HG03575 (cell line): ENCODE data around the gene KPNA1.
"Not testable (repeated sequence)": the region's sequence is repeated elsewhere in the genome, so short reads cannot be mapped to it uniquely, and the experiment has no call there.

Experiments used
- ATAC-seq: cut with Tn5 transposase; IDR thresholded peaks from one replicate; pipeline ENCODE4 v1.9.1; 2021; ENCODE audit not compliant: unreplicated experiment, insufficient number of reproducible peaks, low FRiP score; ENCODE audit errors: extremely low read depth

KPNA1 gene

DNA sequence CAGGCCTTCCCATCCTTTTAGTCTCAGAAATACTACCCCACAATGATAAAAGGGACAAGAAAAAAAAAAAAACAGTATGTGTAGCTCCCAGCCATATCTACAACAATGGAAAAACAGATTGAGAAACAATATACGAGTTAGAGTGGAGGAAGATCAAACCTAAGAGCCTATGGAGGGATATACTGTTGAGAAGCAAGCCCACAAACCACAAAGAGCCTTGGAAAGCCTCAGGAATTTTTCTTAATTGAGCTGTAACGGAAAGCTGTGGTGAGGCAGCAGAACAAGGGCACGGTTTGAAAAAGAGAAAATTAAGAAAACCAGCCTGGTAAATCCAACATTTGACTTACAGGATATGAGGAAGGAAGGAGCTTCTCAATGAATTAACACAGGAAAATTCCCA is 21.4 kb downstream of the KPNA1 start:
- ATAC-seq: no peak

DNA sequence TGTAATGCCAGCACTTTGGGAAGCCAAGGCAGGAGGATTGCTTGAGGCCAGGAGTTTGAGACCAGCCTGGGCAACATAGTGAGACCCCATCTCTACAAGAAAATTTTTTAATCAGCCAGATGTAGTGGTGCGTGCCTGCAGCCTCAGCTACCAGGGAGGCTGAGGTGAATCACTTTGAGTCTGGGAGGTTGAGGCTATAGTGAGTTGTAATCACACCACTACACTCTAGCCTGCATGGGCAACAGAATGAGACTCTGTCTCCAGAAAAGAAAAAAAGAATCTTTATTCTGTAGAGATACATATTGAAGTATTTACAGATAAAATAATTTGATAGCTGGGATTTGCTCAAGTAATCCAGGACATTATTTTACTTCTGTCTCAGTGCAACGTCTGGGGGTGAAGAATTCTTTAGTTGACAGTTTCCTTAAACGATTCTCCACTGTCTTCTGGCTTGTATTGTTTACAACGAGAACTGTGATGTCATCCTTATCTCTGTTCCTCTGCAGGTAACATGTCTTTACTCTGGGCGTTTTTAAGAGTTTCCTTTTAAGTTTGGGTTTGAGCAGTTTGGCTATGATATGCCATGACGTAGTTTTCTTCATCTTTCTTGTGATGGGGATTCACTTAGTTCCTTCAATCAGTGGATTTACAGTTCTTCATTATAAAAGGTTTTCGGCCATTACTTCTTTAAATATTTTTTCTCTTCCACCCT is 26.3 kb downstream of the KPNA1 start:
- no peak for ATAC-seq

DNA sequence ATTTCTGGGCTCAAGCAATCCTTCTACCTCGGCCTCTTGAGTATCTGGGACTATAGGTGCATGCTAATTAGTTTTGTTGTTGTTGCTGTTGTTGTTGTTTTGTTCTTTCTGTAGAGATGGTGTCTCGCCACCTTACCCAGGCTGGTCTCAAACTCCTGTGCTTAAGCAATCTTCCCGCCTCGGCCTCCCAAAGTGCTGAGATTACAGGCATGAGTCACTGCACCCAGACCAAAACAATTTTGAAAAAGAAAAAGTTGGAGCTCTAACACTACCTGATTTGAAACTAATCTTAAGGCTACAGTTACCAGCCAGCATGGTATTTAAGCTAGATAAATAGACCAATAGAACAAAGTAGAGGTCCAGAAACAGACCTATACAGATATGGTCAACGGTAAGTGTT is 29.8 kb downstream of the KPNA1 start:
- ATAC-seq: no peak

DNA sequence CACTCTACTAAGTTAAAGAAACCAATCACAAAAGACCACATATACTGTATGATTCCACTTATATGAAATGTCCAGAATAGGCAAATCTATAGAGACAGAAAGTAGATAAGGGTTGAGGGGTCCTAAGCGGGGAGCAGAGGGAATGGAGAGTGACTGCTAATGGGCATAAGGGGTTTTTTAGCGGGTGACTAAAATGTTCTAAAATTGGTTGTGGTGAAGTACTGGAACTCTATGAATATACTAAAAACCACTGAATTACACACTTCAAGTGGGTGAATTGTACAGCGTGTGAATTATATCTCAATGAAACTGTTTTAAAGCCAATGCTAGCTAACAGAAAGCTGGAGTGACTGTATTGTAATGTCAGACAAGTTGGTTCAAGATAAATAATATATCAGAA is 33.3 kb downstream of the KPNA1 start:
- ATAC-seq: no peak

DNA sequence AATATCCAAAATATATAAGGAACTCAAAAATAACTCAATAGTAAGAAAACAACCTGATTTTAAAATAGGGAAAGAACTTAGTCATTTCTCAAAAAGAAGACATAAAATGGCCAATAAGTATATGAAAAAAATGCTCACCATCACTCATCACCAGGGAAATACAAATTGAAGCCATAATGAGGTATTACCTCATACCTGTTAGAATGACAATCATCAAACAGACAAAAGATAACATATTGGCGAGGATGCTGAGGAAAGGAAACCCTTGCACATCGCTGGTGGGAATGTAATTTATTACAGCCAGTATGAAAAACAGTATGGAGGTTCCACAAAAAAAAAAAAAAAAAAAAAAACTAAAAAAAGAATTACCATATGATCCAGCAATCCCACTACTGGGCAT is 38.2 kb downstream of the KPNA1 start:
- ATAC-seq: no peak

DNA sequence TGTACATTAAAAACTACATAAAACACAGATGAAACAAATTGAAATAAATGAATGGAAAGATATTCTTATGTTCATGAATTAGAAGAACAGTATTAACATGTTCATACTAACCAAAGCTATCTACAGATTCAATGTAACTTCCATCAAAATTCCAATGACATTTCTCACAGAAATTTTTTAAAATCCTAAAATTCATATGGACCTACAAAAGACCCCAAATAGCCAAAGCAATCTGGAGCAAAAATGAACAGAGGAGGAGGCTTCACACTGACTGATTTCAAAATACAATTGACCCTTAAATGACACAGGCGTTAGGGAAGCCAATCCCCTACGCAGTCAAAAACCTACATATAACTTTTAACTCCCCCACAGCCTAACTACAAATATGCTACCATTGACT is 39.4 kb downstream of the KPNA1 start:
- ATAC-seq: no peak

DNA sequence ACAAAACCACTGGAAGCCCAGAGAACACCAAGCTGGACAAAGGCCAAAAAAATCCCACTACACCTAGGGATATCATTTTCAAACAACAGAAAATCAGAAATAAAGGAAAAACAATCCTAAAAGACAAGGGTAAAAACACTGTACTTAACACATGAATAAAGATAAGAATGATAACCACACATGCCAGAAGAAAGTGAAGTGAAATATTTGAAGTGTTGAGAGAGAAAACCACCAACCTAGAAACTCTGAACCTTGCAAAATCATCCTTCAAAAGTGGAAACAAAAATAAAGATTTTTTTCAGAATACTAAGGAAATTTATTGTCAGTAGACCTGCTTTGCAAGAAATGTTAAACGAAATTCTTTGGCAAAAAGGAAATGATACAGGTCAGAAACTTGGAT is 45.1 kb downstream of the KPNA1 start:
- no peak for ATAC-seq

DNA sequence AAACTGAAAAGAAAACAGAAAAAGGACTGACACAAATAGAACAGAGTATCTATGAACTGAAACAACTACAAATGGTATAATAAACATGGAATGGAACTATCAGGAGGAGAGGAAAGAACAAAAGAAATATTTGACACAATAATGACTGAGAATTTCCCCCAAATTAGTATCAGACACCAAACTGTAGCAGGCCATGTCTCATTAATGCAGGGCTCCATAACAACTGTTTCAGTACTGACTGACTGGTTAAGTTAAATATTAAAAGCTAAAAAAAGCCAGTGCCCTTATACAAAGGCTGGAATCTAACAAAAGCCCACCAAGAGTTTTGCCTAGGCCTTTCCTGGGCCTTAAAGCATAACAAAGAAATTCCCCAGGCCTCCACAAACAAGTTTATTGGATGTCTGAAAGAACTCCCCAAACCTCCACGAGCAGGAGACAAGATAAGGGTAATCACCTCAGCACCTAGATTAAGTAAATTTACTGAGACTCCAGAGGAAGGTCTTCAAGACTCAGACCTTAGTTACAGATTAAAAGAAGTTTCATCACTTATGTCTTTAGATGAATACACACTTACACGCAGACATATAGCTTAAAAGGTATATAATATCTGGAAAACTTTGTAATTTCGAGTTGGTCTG is 45.7 kb downstream of the KPNA1 start:
- ATAC-seq: no peak

DNA sequence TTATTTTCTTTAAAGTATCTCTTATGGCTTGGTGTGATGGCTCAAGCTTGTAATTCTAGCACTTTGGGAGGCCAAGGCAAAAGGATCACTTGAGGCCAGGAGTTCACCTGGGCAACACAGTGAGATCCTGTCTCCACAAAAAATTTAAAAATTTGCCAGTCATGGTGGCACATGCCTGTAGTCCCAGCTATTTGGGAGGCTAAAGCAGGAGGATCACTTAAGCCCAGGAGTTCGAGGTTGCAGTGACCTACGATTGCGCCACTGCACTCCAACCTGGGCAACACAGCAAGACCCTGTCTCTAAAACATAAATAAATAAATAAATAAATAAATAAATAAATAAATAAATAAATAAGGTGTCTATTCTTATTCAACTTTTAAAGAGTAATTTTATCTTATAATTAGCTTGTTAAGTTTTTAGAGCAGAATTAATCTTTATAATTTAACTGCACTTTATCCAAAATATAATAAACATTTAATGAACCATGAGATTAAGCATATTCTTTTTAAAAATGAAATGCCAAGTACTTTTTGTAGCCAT is 48.0 kb downstream of the KPNA1 start:
- no peak for ATAC-seq

DNA sequence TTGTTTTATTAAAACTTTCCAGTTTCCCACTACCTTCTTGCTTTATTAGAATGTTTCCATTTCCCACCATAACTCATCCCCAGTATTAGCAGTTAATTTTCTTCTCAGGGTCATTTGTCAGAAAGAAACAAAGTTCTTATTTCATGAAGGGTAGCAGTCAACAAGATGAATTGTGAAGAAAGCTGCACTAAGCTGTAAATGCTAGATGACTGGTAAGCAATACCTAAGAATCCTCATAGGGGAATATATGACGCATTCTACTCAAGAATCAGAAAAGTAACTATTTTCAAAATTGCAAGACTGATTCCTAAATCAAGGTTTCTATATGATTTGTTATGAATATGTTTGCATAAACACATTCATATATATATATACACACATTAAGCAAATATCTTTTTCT is 50.1 kb downstream of the KPNA1 start:
- ATAC-seq: no peak

DNA sequence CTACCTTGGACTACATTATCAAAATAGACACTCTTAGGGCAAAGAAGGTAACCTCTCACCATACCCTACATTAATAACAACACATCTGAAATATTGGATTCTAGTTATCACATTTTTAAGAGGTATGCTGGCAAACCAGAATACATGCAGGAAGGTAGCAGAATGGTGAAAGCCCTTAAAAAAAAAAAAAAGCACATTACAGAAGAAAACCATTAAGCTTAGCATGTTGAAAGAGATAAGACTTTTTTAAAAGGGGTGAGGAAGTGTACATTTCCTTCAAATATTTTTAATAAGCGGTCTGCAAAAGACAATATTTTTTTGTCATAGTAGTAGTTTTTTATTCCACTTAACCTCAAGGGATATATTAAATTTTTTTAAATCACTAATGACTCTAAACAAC is 52.3 kb downstream of the KPNA1 start:
- no peak for ATAC-seq

DNA sequence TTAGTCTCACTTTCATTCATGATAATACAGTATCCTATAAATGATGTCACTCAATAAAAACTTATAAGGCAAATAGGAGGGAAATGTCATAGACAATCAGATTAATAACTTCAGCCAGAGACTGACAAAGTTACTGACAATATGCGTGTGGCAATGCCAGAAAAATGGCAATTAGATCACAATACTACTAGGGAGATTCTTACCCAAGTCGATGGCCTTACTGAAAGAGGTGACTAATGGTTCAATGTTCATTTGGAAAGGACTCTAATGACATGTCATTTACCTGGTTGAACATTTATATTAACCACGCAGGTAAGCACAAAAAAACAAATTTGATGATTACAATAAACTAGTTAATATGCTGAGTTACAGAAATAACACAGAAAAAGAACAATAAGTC is 52.9 kb downstream of the KPNA1 start:
- ATAC-seq: no peak

DNA sequence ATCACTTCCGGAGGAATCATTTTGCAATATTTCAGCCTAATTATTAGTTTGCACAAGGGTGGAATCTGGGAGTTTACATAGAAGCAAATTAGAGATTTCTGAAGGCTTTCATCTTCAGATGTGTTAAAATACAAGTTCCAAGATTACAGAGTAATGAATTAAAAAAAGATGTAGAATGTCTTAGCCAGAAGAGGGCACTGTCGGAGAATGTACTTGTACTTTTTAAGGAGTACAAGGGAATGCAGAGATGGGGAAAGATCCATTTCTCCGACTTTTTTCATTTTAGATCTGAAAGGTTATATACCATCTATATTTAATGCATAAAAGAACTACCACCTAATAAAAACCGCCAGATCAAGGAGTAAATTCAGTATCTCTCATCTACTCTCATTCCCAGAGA is 55.7 kb downstream of the KPNA1 start:
- ATAC-seq: no peak

DNA sequence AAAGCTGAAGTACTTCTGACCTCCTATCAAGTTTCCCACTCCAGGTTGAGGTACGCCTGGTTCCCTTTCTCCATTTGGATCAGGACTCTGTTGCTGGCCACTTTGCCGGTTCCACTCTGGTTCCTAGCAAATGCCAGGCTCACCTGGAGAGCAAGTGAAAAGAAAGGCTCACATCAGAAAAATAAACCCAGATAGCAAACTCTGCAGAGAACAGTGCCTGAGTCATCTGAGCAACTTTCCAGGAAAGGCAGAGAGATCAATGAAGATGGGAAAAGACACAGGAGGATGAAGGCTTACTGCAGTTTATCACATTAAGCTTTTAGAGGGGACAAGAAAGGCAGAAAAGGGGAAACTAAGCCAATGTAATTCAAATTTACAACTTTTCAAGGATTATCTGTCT is 57.0 kb downstream of the KPNA1 start:
- ATAC-seq: no peak

DNA sequence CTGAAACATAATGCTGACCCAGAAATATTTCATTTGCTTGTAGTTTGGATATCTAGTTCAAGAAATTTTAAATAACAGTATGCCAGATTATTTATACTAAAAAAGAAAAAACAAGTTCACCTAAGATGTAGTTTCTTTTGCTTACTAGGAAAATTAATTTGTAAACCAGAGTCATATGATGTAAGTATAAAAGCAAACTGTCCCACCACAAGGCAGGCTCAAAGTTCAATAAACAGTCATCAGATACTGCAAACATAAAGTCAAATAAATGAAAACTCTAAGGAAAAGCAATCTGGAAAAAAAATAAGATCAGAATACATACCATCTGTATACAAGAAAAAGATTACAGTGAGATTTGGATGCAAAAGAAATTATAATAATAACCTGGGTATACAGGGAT is 58.7 kb downstream of the KPNA1 start:
- no peak for ATAC-seq

DNA sequence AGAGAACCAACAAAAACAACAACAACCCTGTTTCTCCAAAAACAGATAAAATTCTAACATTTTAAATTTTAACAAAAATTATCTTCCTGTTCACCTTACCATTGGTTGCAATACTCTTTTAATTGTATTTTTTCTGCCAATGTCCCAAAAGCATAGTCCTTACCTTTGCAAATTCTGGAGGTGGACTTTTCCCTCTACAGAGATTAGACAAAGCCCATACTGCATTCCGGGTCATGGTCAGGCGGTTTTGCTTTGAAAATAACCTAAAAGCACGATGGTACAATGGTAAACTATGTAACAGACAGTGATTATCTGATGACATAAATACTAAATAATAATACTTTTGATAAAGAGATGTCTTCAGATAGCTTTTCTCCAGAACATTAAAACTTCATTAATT is 63.4 kb downstream of the KPNA1 start:
- no peak for ATAC-seq

DNA sequence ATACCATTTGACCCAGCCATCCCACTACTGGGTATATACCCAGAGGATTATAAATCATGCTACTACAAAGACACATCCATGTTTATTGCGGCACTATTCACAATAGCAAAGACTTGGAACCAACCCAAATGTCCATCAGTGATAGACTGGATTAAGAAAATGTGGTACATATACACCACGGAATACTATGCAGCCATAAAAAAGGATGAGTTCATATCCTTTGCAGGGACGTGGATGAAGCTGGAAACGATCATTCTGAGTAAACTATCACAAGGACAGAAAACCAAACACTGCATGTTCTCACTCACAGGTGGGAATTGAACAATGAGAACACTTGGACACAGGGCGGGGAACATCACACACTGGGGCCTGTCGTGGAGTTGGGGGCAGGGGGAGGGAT is 66.5 kb downstream of the KPNA1 start:
- ATAC-seq: not testable (repeated sequence)

DNA sequence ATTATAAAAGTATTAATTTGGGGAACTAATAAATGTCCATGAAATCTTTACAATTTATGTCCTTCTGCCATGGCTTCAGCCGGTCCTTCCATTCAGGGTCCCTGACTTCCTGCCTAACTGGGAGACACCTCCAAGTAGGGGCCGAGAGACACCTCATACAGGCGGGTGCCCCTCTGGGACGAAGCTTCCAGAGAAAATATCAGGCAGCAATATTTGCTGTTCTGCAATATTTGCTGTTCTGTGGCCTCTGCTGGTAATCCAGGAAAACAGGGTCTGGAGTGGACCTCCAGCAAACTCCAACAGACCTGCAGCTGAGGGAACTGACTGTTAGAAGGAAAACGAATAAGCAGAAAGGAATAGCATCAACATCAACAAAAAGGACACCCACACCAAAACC is 70.2 kb downstream of the KPNA1 start:
- ATAC-seq: not testable (repeated sequence)

DNA sequence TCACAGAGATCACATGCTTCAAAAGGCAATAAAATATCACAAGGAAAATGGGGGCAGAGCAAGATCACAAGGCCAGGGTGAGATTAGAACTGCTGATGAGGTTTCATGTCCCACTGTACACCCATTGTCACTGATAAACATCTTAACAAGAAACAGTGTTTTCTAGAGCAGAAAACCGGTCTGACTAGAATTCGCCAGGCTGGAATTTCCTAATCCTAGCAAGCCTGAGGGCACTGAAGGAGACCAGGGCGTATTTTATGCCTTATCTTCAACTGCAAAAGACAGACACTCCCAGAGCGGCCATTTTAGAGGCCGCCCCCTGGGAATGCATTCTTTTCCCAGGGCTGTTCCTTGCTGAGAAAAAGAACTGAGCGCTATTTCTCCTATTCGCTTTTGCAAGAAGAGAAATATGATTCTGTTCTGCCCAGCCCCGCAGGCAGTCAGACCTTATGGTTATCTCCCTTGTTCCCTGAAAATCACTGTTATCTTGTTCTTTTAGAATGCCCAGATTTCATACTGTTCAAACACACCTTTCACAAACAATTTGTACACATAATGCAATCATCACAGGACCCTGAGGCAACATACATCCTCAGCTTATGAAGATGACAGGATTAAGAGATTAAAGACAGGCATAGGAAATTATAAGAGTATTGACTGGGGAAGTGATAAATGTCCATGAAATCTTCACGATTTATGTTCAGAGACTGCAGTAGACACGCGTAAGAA is 70.8 kb downstream of the KPNA1 start:
- not testable (repeated sequence) for ATAC-seq

DNA sequence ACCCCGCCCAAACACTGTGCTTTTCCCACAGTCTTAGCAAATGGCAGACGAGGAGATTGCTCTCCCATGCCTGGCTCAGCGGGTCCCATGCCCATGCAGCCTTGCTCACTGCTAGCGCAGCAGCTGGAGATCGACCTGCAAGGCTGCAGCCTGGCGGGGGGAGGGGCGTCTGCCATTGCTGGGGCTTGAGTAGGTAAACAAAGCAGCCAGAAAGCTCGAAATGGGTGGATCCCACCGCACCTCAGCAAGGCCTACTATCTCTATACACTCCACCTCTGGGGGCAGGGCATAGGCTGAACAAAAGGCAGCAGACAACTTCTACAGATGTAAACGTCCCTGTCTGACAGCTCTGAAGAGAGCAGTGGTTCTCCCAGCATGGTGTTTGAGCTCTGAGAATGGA is 71.6 kb downstream of the KPNA1 start:
- ATAC-seq: no peak
